Measurements from ENCODE around the gene BCAS3.

The BCAS3 gene

GRCh38 chr17:61208301-61209105 is 530.9 kb downstream of the BCAS3 start:
- no peak for DNase-seq

GRCh38 chr17:61209106-61209439 is 531.4 kb downstream of the BCAS3 start:
- DNase-seq = no peak

- no peak for DNase-seq
Measured at GRCh38 chr17:61209525-61209924, 531.9 kb downstream of the BCAS3 start.

GRCh38 chr17:61211236-61211635 is 533.6 kb downstream of the BCAS3 start:
- DNase-seq = no peak

GRCh38 chr17:61212655-61213054 is 535.0 kb downstream of the BCAS3 start:
- no peak for DNase-seq

- DNase-seq = no peak
Measured at GRCh38 chr17:61214753-61215152, 537.1 kb downstream of the BCAS3 start.

GRCh38 chr17:61216066-61216465 is 538.4 kb downstream of the BCAS3 start:
- no peak for DNase-seq

GRCh38 chr17:61217878-61218437 is 540.3 kb downstream of the BCAS3 start:
- no peak for DNase-seq

- no peak for DNase-seq
Measured at GRCh38 chr17:61218438-61218837, 540.8 kb downstream of the BCAS3 start.

- no peak for DNase-seq
Measured at GRCh38 chr17:61219460-61219859, 541.8 kb downstream of the BCAS3 start.

GRCh38 chr17:61221181-61221580 is 543.5 kb downstream of the BCAS3 start:
- no peak for DNase-seq

- no peak for DNase-seq
Measured at GRCh38 chr17:61221597-61222471, 544.2 kb downstream of the BCAS3 start.

GRCh38 chr17:61223725-61224124 is 546.1 kb downstream of the BCAS3 start:
- no peak for DNase-seq

- no peak for DNase-seq
Measured at GRCh38 chr17:61225178-61225882, 547.7 kb downstream of the BCAS3 start.

- DNase-seq = no peak
Measured at GRCh38 chr17:61227866-61228265, 550.2 kb downstream of the BCAS3 start.

- no peak for DNase-seq
Measured at GRCh38 chr17:61230461-61230860, 552.8 kb downstream of the BCAS3 start.

- DNase-seq = peak; percentile 31 to 50
Measured at GRCh38 chr17:61230972-61231820, 553.5 kb downstream of the BCAS3 start.

- DNase-seq = no peak
Measured at GRCh38 chr17:61232871-61233270, 555.2 kb downstream of the BCAS3 start.

GRCh38 chr17:61233991-61234750 is 556.5 kb downstream of the BCAS3 start:
- no peak for DNase-seq

- no peak for DNase-seq
Measured at GRCh38 chr17:61235001-61235826, 557.6 kb downstream of the BCAS3 start.

GRCh38 chr17:61235827-61236197 is 558.2 kb downstream of the BCAS3 start:
- DNase-seq = peak; percentile 24 to 35

Data from NCI-H526 (cell line).